Measurements from ENCODE around the gene ECSIT. TPM values are rescaled to one million over a fixed set of nuclear protein-coding genes. Genes with fewer than 3 reads are reported as not detected.

The ECSIT gene
- polyA plus RNA-seq, 1 donor from 2014 or later = 98.3 TPM

DNA sequence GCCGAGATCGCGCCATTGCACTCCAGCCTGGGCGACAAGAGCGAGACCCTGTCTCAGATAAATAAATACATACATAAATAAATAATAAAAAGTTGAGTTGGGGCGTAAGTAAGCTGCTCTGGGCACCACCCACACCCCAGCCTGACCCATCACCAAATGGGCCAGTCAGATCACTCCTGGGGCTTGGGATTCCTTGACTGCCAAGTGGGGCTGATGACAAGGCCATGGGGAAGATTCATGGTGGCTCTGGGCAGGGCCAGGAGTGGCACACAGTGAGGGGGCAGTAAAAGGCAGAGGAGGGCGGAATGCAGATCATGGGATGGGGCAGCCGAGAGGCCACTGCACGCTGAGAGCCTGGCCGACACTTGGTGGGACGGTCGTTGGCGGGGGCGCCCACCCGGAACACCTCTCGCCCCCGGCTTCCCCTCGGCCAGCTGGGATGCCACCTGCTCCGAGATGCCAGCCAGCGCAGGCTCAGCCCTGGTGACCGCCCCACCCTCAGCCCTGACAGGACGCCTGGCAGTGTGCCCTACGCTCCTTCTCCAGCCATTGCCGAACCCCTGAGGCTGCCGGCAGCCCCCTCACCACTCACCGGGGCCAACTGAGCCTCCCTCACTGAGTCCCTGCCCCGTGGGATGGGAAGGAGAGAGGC, 34.2 kb downstream of the ECSIT start:
- no peak overlapping the region for H3K27ac ChIP-seq (ENCODE audit: low read length)

DNA sequence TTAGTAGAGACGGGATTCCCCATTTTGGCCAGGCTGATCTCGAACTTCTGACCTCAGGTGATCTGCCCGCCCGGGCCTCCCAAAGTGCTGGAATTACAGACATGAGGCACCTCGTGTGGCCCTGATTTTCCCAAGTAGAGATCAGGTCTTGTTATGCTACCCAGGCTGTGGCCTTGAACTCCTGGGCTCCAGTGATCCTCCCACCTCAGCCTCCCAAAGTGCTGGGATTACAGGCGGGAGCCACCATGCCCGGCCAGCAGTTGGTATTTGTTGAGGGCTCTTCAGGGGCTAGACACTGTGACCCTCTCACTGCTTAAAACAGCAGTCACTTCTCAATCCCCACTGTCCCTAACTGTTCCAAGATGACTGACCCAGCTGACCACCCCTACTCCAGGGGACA, 39.6 kb downstream of the ECSIT start:
- H4K20me1 ChIP-seq (ENCODE audit: insufficient read depth) = no peaks in the 10 kb centered on the region
- no peaks in the 10 kb centered on the region for H3K36me3 ChIP-seq (ENCODE audit: insufficient read depth, low read length)
- no peak overlapping the region for H3K4me3 ChIP-seq (ENCODE audit: low read length)
- H3K9me2 ChIP-seq (ENCODE audit: insufficient read depth, low read length) = no peaks in the 10 kb centered on the region
- no peak overlapping the region for H3K9ac ChIP-seq (ENCODE audit: low read length)
- H3K79me2 ChIP-seq (replicated peaks; ENCODE audit: insufficient read depth, low read length) = no peaks in the 10 kb centered on the region
- no peak overlapping the region for H3K27ac ChIP-seq (ENCODE audit: low read length)
- H3F3A ChIP-seq (ENCODE audit: insufficient read depth, low read length, poor library complexity, severe bottlenecking) = no peaks in the 10 kb centered on the region
- H2AFZ ChIP-seq (ENCODE audit: low read depth, low read length) = no peak overlapping the region
- no peaks in the 10 kb centered on the region for H3K9me3 ChIP-seq (ENCODE audit: low read length)
- no peaks in the 10 kb centered on the region for H3K27me3 ChIP-seq (ENCODE audit: insufficient read depth, low read depth, low read length)
- no peak overlapping the region for H3K4me2 ChIP-seq (ENCODE audit: low read length)
- TF ChIP-seq EZH2 (IDR thresholded peaks at IDR 0.05; ENCODE audit: borderline replicate concordance, insufficient read depth, low read length, poor library complexity, severe bottlenecking) (no peak), MXI1 (conservative IDR thresholded peaks at IDR 0.05; ENCODE audit: poor library complexity, severe bottlenecking) (no peak), SMC3 (conservative IDR thresholded peaks at IDR 0.05; ENCODE audit: poor library complexity) (no peak), RAD21 (conservative IDR thresholded peaks at IDR 0.05) (no peak), TAF1 (IDR thresholded peaks at IDR 0.05; ENCODE audit: low read depth) (no peak), REST (IDR thresholded peaks at IDR 0.05; ENCODE audit: borderline replicate concordance) (no peak), EP300 (conservative IDR thresholded peaks at IDR 0.05; ENCODE audit: poor library complexity, severe bottlenecking) (no peak), POLR2AphosphoS5 (IDR thresholded peaks at IDR 0.05) (no peak)

More for the DNA sequence above, 34.2 kb downstream of the ECSIT start:
- H3K9me2 ChIP-seq (ENCODE audit: insufficient read depth, low read length) = no peaks in the 10 kb centered on the region
- H2AFZ ChIP-seq (ENCODE audit: low read depth, low read length) = no peak overlapping the region
- TF ChIP-seq EZH2 (IDR thresholded peaks at IDR 0.05; ENCODE audit: borderline replicate concordance, insufficient read depth, low read length, poor library complexity, severe bottlenecking) (no peak), MXI1 (conservative IDR thresholded peaks at IDR 0.05; ENCODE audit: poor library complexity, severe bottlenecking) (no peak), RAD21 (conservative IDR thresholded peaks at IDR 0.05) (no peak), REST (IDR thresholded peaks at IDR 0.05; ENCODE audit: borderline replicate concordance) (no peak), POLR2AphosphoS5 (IDR thresholded peaks at IDR 0.05) (no peak), CTCF (IDR thresholded peaks at IDR 0.05; ENCODE audit: poor library complexity, severe bottlenecking) (no peak), TAF1 (IDR thresholded peaks at IDR 0.05; ENCODE audit: low read depth) (no peak), SMC3 (conservative IDR thresholded peaks at IDR 0.05; ENCODE audit: poor library complexity) (no peak), EP300 (conservative IDR thresholded peaks at IDR 0.05; ENCODE audit: poor library complexity, severe bottlenecking) (no peak)
- H3K4me2 ChIP-seq (ENCODE audit: low read length) = no peak overlapping the region
- no peaks in the 10 kb centered on the region for H3K9me3 ChIP-seq (ENCODE audit: low read length)
- no peak overlapping the region for H3K9ac ChIP-seq (ENCODE audit: low read length)
- H3K4me3 ChIP-seq (ENCODE audit: low read length) = no peak overlapping the region
- no peaks in the 10 kb centered on the region for H3F3A ChIP-seq (ENCODE audit: insufficient read depth, low read length, poor library complexity, severe bottlenecking)
- H4K20me1 ChIP-seq (ENCODE audit: insufficient read depth) = no peaks in the 10 kb centered on the region
- no peaks in the 10 kb centered on the region for H3K36me3 ChIP-seq (ENCODE audit: insufficient read depth, low read length)
- H3K27me3 ChIP-seq (ENCODE audit: insufficient read depth, low read depth, low read length) = no peaks in the 10 kb centered on the region
- no peaks in the 10 kb centered on the region for H3K79me2 ChIP-seq (replicated peaks; ENCODE audit: insufficient read depth, low read length)

All from neural cell (in vitro differentiated cells).